HEK293T (cell line): ENCODE measurements around the gene KCNN2.

ENCODE experiments used
- CTCF ChIA-PET: fragments of 350-600 bp; formaldehyde crosslinking; extraction: SDS; loops from one replicate; lab custom pipeline; 2021; ENCODE audit warnings: antibody characterized with exemption, inconsistent platforms; lab: Yijun Ruan, JAX
- POLR2A ChIA-PET: fragments of 350-600 bp; formaldehyde crosslinking; extraction: SDS; loops from one replicate; lab custom pipeline; 2020; ENCODE audit warnings: antibody characterized with exemption, inconsistent platforms; lab: Yijun Ruan, JAX
- DNase-seq: peaks from one replicate; pipeline ENCODE4 v3.0.0; 2012; ENCODE audit warnings: mixed read lengths; ENCODE audit errors: extremely low spot score
- ARNT ChIP-seq: fragments of 450-650 bp; IDR thresholded peaks from 2 replicates; pipeline ENCODE4 v1.6.1; 2017; ENCODE audit warnings: mild to moderate bottlenecking
- BHLHE40 ChIP-seq: fragments of 450-650 bp; IDR thresholded peaks from 2 replicates; pipeline ENCODE4 v1.6.1; 2016; ENCODE audit warnings: mild to moderate bottlenecking, moderate library complexity, borderline replicate concordance
- CTBP1 ChIP-seq: fragments of 450-650 bp; IDR thresholded peaks from 2 replicates; pipeline ENCODE4 v1.6.1; 2016; ENCODE audit warnings: borderline replicate concordance
- ELF4 ChIP-seq: fragments of 450-650 bp; IDR thresholded peaks from 2 replicates; pipeline ENCODE4 v1.6.1; 2017; ENCODE audit warnings: antibody characterized with exemption
- FOXA1 ChIP-seq: fragments of 450-650 bp; IDR thresholded peaks from 2 replicates; pipeline ENCODE4 v1.6.1; 2016; ENCODE audit warnings: mild to moderate bottlenecking
- FOXK2 ChIP-seq: fragments of 450-650 bp; IDR thresholded peaks from 2 replicates; pipeline ENCODE4 v1.6.1; 2016; ENCODE audit warnings: mild to moderate bottlenecking
- FOXM1 ChIP-seq: fragments of 450-650 bp; IDR thresholded peaks from 2 replicates; pipeline ENCODE4 v1.6.1; 2017; ENCODE audit warnings: mild to moderate bottlenecking, borderline replicate concordance
- HDGF ChIP-seq: fragments of 450-650 bp; IDR thresholded peaks from 2 replicates; pipeline ENCODE4 v1.6.1; 2017; ENCODE audit warnings: antibody characterized with exemption, borderline replicate concordance
- L3MBTL2 ChIP-seq: fragments of 450-650 bp; conservative IDR thresholded peaks from 2 replicates; pipeline ENCODE4 v1.6.1; 2016; ENCODE audit warnings: mild to moderate bottlenecking
- LEF1 ChIP-seq: fragments of 450-650 bp; IDR thresholded peaks from 2 replicates; pipeline ENCODE4 v1.6.1; 2017; ENCODE audit warnings: mild to moderate bottlenecking, borderline replicate concordance
- NFRKB ChIP-seq: fragments of 450-650 bp; IDR thresholded peaks from 2 replicates; pipeline ENCODE4 v1.6.1; 2016; ENCODE audit warnings: mild to moderate bottlenecking, moderate library complexity
- SP1 ChIP-seq: fragments of 450-650 bp; IDR thresholded peaks from 2 replicates; pipeline ENCODE4 v1.6.1; 2017
- SUZ12 ChIP-seq: fragments of 450-650 bp; IDR thresholded peaks from 2 replicates; pipeline ENCODE4 v1.6.1; 2016; ENCODE audit warnings: mild to moderate bottlenecking
- TARDBP ChIP-seq: fragments of 450-650 bp; IDR thresholded peaks from 2 replicates; pipeline ENCODE4 v1.6.1; 2016
- ZNF384 ChIP-seq: fragments of 450-650 bp; IDR thresholded peaks from 2 replicates; pipeline ENCODE4 v1.6.1; 2016
- TF ChIP-seq, protein P1 (sequence below): fragments of 450-650 bp; IDR thresholded peaks from 2 replicates; pipeline ENCODE4 v1.6.1; 2016

Gene KCNN2

DNA sequence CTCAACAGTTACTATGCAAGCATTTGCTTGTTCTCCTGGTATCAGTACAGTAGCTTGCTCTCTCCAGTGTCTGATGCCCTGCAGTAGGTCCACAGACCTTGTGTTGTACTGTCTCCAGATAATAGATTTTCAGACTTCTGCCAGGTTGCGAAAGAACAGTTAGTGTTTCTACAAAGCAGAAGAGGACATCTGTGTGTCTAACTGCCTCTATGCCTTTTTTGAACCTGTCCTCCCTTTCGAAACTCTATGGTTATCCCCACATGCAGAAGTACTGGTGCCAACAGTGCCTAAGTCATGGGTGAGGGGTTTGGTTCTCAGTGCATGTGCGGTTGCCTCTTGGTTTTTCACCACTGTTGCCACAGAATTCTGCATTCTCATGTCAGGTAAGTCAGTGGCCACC lies 45.9 kb downstream of the KCNN2 start:
- ChIA-PET CTCF (no interaction called here), POLR2A (no interaction called here)
- TF ChIP-seq ARNT (no peak), TARDBP (no peak), FOXM1 (no peak), SP1 (no peak), CTBP1 (no peak), BHLHE40 (no peak), HDGF (no peak), LEF1 (no peak), ZNF384 (no peak), SUZ12 (no peak), ELF4 (no peak), L3MBTL2 (no peak), FOXK2 (no peak), FOXA1 (no peak), NFRKB (no peak)
- TF ChIP-seq, protein P1, sequence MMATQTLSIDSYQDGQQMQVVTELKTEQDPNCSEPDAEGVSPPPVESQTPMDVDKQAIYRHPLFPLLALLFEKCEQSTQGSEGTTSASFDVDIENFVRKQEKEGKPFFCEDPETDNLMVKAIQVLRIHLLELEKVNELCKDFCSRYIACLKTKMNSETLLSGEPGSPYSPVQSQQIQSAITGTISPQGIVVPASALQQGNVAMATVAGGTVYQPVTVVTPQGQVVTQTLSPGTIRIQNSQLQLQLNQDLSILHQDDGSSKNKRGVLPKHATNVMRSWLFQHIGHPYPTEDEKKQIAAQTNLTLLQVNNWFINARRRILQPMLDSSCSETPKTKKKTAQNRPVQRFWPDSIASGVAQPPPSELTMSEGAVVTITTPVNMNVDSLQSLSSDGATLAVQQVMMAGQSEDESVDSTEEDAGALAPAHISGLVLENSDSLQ, result no peak
- DNase-seq, result no peak

DNA sequence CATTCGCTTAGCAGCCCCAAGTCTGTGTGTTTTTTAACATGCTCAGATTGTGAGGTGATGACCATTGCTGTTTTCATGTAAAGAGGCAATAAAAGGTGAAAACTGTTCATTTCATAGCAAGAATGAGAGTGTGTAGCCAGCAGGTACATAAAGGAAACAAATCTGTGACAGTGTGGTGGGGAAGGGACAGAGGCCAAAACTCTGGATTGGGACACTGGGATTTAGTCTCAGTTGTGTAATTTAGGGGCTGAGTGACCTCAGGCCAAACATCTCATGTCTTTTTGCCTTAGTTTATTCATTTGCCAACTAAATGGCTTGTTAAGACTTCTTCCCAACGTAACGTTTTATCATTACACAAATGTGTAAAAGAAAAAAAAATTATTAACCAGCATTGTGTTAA lies 47.0 kb downstream of the KCNN2 start:
- DNase-seq, result no peak
- ChIA-PET POLR2A (no interaction called here), CTCF (no interaction called here)
- TF ChIP-seq ELF4 (no peak), BHLHE40 (no peak), SUZ12 (no peak), CTBP1 (no peak), L3MBTL2 (no peak), FOXK2 (no peak), TARDBP (no peak), ARNT (no peak), FOXM1 (no peak), ZNF384 (no peak), HDGF (no peak), NFRKB (no peak), SP1 (no peak), FOXA1 (no peak), LEF1 (no peak)
- TF ChIP-seq, protein P1, result no peak

DNA sequence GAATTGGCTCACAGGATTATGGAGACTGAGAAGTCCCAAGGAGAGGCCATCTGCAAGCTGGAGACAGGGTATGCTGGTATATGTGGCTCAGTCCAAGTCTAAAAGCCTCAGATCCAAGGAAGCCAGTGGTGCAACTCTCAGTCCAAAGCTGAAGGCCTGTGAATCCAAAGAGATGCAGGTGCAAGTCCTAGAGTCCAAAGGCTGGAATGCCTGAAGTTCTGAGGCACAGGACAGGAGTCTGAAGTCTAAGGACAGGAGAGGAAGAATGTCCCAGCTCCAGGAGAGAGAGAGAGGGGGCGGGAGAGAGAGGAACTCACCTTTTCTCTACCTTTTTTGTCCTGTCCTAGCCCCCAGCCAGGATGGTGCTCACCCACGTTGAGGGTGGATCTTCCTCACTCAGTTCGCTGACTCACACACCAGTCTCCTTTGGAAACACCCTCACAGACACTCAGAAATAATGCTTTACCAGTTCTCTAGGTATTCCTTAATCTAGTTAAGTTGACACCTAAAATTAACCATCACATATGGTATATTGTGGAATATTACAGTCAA lies 49.6 kb downstream of the KCNN2 start:
- POLR2A ChIA-PET, result interaction anchor here (1.1 kb wide), 1 partner anchor 12 kb away, joined by 3 read pairs; no protein-coding TSS in a partner anchor

DNA sequence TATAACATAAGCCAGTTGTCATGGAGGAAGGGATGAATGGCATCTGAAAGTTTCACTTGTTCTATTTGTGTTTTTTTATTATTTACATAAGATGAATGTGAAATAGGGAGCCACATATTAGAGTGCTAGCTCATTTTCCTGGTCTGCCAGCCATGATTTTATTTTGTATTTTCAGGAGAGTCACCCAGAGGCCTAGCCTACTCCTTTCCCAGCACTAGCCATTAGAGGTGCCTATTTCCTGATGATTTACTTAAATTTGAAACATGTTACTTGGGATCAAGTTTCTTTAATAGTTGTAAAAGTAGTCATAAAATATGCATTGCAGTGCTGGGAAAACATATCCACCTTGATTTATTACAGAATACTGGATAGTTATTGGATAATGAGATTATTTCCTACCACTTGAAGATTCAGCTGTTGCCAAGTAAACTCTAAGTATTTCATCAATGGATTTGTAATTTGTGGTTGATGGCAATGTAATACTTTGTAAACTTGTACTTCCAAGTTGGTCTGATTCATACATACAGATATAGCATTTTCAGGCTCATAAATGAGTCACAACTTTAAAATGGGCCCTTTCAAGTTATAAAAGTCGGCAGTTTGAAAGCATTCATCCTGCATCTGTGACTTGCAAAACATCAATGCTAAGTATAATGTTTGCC lies 50.8 kb downstream of the KCNN2 start:
- CTCF ChIA-PET, result no interaction called here
- no peak for TF ChIP-seq FOXK2
- no peak for TF ChIP-seq ELF4
- no peak for TF ChIP-seq SP1
- no peak for TF ChIP-seq L3MBTL2
- peak; percentile 64 for TF ChIP-seq CTBP1
- TF ChIP-seq, protein P1, result peak; percentile 95
- TF ChIP-seq LEF1, result no peak
- peak; percentile 75; the same call in 1 of the 2 replicates for TF ChIP-seq FOXA1
- no peak for TF ChIP-seq FOXM1
- DNase-seq, result peak; percentile 25
- POLR2A ChIA-PET, result interaction anchor here (1.1 kb wide), 1 partner anchor 14 kb away, joined by 3 read pairs; no protein-coding TSS in a partner anchor

More for the DNA sequence above, 49.6 kb downstream of the KCNN2 start:
- CTCF ChIA-PET, result interaction anchor here (1.2 kb wide), 1 partner anchor 39 kb away, joined by 3 read pairs; no protein-coding TSS in a partner anchor
- TF ChIP-seq HDGF (no peak), CTBP1 (no peak)
- DNase-seq, result no peak

DNA sequence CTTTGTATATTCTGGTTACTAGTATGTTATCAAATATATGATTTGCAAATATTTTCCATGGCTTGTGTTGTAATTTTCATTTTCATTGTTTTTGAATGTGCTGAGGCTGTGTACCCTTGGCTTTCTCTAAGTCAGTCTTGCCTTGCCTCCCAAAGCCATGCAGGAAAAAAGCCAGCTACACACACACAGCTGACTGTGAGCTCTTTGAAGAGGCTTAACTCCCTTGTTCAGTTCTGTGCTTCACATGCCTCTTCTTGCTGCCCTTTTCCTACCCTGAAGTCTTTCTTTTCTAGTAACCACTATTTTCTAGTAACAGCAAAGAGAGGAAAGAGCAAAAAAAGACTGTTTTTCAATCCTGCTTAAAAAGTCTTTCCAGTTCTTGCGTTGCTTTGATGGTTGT lies 53.9 kb downstream of the KCNN2 start:
- no peak for TF ChIP-seq ELF4
- TF ChIP-seq BHLHE40, result no peak
- TF ChIP-seq FOXK2, result no peak
- TF ChIP-seq ZNF384, result no peak
- ChIA-PET CTCF (no interaction called here), POLR2A (no interaction called here)
- DNase-seq, result no peak

DNA sequence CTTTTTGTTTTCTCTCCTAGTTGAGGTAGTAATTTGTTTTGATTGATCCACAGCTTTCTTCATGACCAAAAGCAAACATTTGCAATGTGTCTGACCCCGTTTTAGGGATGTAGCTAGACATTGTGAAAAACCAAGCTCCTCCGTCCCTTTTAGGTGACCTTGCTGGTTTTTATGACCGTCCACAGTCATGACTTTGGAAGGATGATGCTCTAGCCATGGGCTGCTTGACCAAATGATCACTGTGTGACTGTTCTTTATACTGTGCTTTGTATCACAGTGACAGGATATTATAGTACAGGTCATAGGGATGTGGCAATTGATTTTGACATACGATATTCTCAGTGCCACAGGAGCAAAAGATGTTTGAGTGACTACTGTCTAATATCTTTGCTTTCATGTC lies 54.4 kb downstream of the KCNN2 start:
- no peak for TF ChIP-seq NFRKB
- TF ChIP-seq CTBP1, result no peak
- TF ChIP-seq, protein P1, result no peak
- TF ChIP-seq FOXM1, result no peak
- no peak for TF ChIP-seq ZNF384
- TF ChIP-seq ARNT, result no peak
- no peak for TF ChIP-seq FOXK2
- no peak for TF ChIP-seq SUZ12
- TF ChIP-seq SP1, result no peak
- TF ChIP-seq BHLHE40, result no peak
- no peak for TF ChIP-seq L3MBTL2
- no peak for TF ChIP-seq ELF4
- no peak for TF ChIP-seq TARDBP
- no peak for TF ChIP-seq FOXA1
- no peak for TF ChIP-seq HDGF
- no peak for TF ChIP-seq LEF1
- ChIA-PET CTCF (no interaction called here), POLR2A (no interaction called here)
- DNase-seq, result no peak
